PFSK-1 (cell line): Measurements from ENCODE around the gene EXOC6B.

ENCODE experiments used
- POLR2AphosphoS5 ChIP-seq: IDR thresholded peaks from 2 replicates; pipeline ENCODE4 v1.6.1; 2012; ENCODE audit warnings: low read depth, mild to moderate bottlenecking, control low read depth, low read length, moderate library complexity
- TAF1 ChIP-seq: IDR thresholded peaks from 2 replicates; pipeline ENCODE4 v1.6.1; 2012; ENCODE audit warnings: low read length, control low read depth, borderline replicate concordance; ENCODE audit not compliant: insufficient read depth
- TF ChIP-seq, protein P1 (sequence below), 2 experiments: IDR thresholded peaks; 2 replicates each; pipeline versions ENCODE4 v1.6.1 to v1.8.0; 2011 to 2012; ENCODE audit warnings: low read depth in 2 of 2, low read length in 2 of 2, control low read depth in 1 of 2, inconsistent platforms in 1 of 2, mild to moderate bottlenecking in 1 of 2, moderate library complexity in 1 of 2; ENCODE audit not compliant: insufficient read depth in 1 of 2

- TF ChIP-seq POLR2AphosphoS5 (no peak), TAF1 (no peak)
- TF ChIP-seq, protein P1, sequence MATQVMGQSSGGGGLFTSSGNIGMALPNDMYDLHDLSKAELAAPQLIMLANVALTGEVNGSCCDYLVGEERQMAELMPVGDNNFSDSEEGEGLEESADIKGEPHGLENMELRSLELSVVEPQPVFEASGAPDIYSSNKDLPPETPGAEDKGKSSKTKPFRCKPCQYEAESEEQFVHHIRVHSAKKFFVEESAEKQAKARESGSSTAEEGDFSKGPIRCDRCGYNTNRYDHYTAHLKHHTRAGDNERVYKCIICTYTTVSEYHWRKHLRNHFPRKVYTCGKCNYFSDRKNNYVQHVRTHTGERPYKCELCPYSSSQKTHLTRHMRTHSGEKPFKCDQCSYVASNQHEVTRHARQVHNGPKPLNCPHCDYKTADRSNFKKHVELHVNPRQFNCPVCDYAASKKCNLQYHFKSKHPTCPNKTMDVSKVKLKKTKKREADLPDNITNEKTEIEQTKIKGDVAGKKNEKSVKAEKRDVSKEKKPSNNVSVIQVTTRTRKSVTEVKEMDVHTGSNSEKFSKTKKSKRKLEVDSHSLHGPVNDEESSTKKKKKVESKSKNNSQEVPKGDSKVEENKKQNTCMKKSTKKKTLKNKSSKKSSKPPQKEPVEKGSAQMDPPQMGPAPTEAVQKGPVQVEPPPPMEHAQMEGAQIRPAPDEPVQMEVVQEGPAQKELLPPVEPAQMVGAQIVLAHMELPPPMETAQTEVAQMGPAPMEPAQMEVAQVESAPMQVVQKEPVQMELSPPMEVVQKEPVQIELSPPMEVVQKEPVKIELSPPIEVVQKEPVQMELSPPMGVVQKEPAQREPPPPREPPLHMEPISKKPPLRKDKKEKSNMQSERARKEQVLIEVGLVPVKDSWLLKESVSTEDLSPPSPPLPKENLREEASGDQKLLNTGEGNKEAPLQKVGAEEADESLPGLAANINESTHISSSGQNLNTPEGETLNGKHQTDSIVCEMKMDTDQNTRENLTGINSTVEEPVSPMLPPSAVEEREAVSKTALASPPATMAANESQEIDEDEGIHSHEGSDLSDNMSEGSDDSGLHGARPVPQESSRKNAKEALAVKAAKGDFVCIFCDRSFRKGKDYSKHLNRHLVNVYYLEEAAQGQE (IDR thresholded peaks at IDR 0.05; ENCODE audit: insufficient read depth in 1 of 2, low read depth in 2 of 2, low read length in 2 of 2) = no peak
Measured at GRCh38 chr2:72172478-72172877, 653.4 kb downstream of the EXOC6B start.
